ENCODE measurements around the gene DPT. TPM values are rescaled to one million over a fixed set of nuclear protein-coding genes. Genes with fewer than 3 reads are reported as not detected.
A peak's percentile ranks its signal among the peaks of the same experiment; 100 is the strongest.

Gene DPT
- polyA plus RNA-seq, 1 of the 3 experiments (the other 2 are of a cell fraction) = 0.05 TPM

DNA sequence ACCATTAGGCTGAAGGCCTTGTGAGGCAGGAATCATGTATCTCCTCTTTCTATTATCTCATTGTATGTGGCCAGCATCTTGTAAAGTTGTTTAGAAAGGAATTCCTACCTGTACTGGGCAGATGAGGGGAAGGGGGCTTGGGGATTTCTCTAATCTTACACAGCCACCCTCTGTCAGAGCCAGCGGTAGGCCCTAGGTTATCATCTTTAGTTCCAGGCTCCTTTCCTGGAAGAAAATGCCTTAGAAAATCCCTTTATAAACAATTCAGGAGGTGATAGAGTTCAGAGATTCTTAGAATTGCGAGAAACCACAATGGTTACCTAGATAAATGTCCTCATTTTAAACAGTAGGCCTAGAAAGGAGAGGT is 35.2 kb downstream of the DPT start:
- H3K4me2 ChIP-seq = no peak overlapping the region
- no peaks in the 10 kb centered on the region for H3K9me2 ChIP-seq
- no peaks in the 10 kb centered on the region for H3K36me3 ChIP-seq (replicated peaks in 1 of 2; ENCODE audit: control insufficient read depth in 1 of 2, insufficient read depth in 2 of 2, low read length in 1 of 2)
- H3K27ac ChIP-seq (ENCODE audit: low read depth in 2 of 2, low read length in 1 of 2) = peak overlapping the region in 1 of 2 experiments; percentile 62; a peak in 1 of 4 replicates
- no peaks in the 10 kb centered on the region for H3F3A ChIP-seq (replicated peaks; ENCODE audit: insufficient read depth)
- H3K9ac ChIP-seq = no peak overlapping the region
- H3K79me2 ChIP-seq (ENCODE audit: insufficient read depth) = no peaks in the 10 kb centered on the region
- no peak for TF ChIP-seq TCF12 (IDR thresholded peaks at IDR 0.05)
- TF ChIP-seq SMC3 (IDR thresholded peaks at IDR 0.05; ENCODE audit: low read depth, low read length) = no peak
- TF ChIP-seq, protein P1, sequence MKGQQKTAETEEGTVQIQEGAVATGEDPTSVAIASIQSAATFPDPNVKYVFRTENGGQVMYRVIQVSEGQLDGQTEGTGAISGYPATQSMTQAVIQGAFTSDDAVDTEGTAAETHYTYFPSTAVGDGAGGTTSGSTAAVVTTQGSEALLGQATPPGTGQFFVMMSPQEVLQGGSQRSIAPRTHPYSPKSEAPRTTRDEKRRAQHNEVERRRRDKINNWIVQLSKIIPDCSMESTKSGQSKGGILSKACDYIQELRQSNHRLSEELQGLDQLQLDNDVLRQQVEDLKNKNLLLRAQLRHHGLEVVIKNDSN (IDR thresholded peaks at IDR 0.05; ENCODE audit: borderline replicate concordance, low read depth) = no peak
- TF ChIP-seq, protein P2, sequence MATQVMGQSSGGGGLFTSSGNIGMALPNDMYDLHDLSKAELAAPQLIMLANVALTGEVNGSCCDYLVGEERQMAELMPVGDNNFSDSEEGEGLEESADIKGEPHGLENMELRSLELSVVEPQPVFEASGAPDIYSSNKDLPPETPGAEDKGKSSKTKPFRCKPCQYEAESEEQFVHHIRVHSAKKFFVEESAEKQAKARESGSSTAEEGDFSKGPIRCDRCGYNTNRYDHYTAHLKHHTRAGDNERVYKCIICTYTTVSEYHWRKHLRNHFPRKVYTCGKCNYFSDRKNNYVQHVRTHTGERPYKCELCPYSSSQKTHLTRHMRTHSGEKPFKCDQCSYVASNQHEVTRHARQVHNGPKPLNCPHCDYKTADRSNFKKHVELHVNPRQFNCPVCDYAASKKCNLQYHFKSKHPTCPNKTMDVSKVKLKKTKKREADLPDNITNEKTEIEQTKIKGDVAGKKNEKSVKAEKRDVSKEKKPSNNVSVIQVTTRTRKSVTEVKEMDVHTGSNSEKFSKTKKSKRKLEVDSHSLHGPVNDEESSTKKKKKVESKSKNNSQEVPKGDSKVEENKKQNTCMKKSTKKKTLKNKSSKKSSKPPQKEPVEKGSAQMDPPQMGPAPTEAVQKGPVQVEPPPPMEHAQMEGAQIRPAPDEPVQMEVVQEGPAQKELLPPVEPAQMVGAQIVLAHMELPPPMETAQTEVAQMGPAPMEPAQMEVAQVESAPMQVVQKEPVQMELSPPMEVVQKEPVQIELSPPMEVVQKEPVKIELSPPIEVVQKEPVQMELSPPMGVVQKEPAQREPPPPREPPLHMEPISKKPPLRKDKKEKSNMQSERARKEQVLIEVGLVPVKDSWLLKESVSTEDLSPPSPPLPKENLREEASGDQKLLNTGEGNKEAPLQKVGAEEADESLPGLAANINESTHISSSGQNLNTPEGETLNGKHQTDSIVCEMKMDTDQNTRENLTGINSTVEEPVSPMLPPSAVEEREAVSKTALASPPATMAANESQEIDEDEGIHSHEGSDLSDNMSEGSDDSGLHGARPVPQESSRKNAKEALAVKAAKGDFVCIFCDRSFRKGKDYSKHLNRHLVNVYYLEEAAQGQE (IDR thresholded peaks at IDR 0.05; ENCODE audit: low read depth, low read length) = no peak
- no peaks in the 10 kb centered on the region for H3K9me3 ChIP-seq
- H3K27me3 ChIP-seq (ENCODE audit: insufficient read depth) = no peaks in the 10 kb centered on the region
- ChIA-PET CTCF (no interaction called here), POLR2A (no interaction called here)
- peaks cover 0 to 44% of the 10 kb centered on the region in 2 experiments; a peak in 3 of 4 replicates for H3K4me1 ChIP-seq (ENCODE audit: control insufficient read depth in 1 of 2, insufficient read depth in 2 of 2, low read depth in 1 of 2, low read length in 1 of 2)
- WGBS (ENCODE audit: low lambda C conversion rate) = 78% methylated on average over 2 of the region's 2 CpGs
- no peak overlapping the region for H3K4me3 ChIP-seq (ENCODE audit: low read depth in 2 of 2, low read length in 1 of 2)
- no peak for DNase-seq
- no peaks in the 10 kb centered on the region for H4K20me1 ChIP-seq (ENCODE audit: insufficient read depth)
- 0 out of 2 replicates have a peak overlapping the region, but pooled peaks have one; percentile 2 for H2AFZ ChIP-seq (ENCODE audit: low read depth)

DNA sequence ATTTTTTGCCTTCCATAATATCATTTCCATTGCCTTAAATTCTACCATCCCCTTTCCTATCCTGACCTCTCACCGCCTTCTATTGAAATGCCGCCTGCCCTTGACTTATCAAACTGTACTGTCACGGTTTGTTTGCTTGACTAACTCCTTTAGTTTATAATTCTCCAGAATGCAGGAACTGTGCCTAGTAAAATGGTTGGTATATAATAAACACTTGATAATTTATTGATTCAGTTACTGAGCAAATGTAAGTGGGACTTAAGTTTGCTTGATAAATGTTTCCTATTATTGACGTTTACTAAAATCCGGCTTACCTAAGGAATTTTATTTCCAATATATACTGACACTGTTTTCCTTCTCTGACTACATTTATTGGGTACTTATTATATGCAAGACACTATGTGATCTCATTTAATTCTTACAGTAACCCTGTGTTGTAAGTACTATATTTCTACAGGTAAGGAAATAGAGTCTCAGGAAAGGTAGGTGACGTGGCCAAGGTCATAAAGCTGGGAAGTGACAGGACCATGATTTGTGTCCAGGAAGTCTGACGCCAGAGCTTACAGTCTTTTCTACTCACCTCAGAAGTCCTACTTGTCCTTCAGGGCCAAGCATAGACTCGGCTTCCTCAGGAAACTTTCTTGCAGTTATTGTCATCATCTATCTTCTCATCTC is 35.7 kb downstream of the DPT start:
- no peak overlapping the region for H3K4me2 ChIP-seq
- no peak for DNase-seq
- no peaks in the 10 kb centered on the region for H3K36me3 ChIP-seq (replicated peaks in 1 of 2; ENCODE audit: control insufficient read depth in 1 of 2, insufficient read depth in 2 of 2, low read length in 1 of 2)
- TF ChIP-seq POLR2AphosphoS5 (IDR thresholded peaks at IDR 0.05; ENCODE audit: low read depth, low read length) = no peak
- TF ChIP-seq MXI1 (IDR thresholded peaks at IDR 0.05; ENCODE audit: low read depth, low read length) = no peak
- TF ChIP-seq YY1 (IDR thresholded peaks at IDR 0.05; ENCODE audit: low read depth) = no peak
- TF ChIP-seq GABPA (IDR thresholded peaks at IDR 0.05; ENCODE audit: low read depth) = no peak
- no peak for TF ChIP-seq RXRA (IDR thresholded peaks at IDR 0.05; ENCODE audit: borderline replicate concordance, low read depth)
- TF ChIP-seq FOSL2 (IDR thresholded peaks at IDR 0.05; ENCODE audit: borderline replicate concordance, low read depth) = no peak
- TF ChIP-seq, protein P1 (IDR thresholded peaks at IDR 0.05; ENCODE audit: borderline replicate concordance, low read depth) = no peak
- H3K9me3 ChIP-seq = no peaks in the 10 kb centered on the region
- no peaks in the 10 kb centered on the region for H3K79me2 ChIP-seq (ENCODE audit: insufficient read depth)
- ChIA-PET CTCF (no interaction called here), POLR2A (no interaction called here)
- H3F3A ChIP-seq (replicated peaks; ENCODE audit: insufficient read depth) = no peaks in the 10 kb centered on the region
- no peaks in the 10 kb centered on the region for H3K9me2 ChIP-seq
- WGBS (ENCODE audit: low lambda C conversion rate) = 95% methylated on average over 8 of the region's 8 CpGs
- no peaks in the 10 kb centered on the region for H3K27me3 ChIP-seq (ENCODE audit: insufficient read depth)
- no peak overlapping the region for H3K9ac ChIP-seq
- no peaks in the 10 kb centered on the region for H4K20me1 ChIP-seq (ENCODE audit: insufficient read depth)
- no peak overlapping the region for H2AFZ ChIP-seq (ENCODE audit: low read depth)
- H3K27ac ChIP-seq (ENCODE audit: low read depth in 2 of 2, low read length in 1 of 2) = peak overlapping the region in 1 of 2 experiments; percentile 100; a peak in 2 of 4 replicates
- H3K4me1 ChIP-seq (ENCODE audit: control insufficient read depth in 1 of 2, insufficient read depth in 2 of 2, low read depth in 1 of 2, low read length in 1 of 2) = peaks cover 0 to 48% of the 10 kb centered on the region in 2 experiments; a peak in 3 of 4 replicates
- H3K4me3 ChIP-seq (ENCODE audit: low read depth in 2 of 2, low read length in 1 of 2) = no peak overlapping the region

All from SK-N-SH (cell line).